Keratinocyte (primary cell): ENCODE results near the gene NOP14. TPM values are rescaled to one million over a fixed set of nuclear protein-coding genes. Genes with fewer than 3 reads are reported as not detected.

Experiments
- DNase-seq: peaks from one replicate; pipeline ENCODE4 v3.0.0-alpha.2; 2011; ENCODE audit warnings: low read depth, missing footprints, low spot score
- FAIRE-seq: peaks from 2 replicates; lab custom pipeline; 2011; peaks lifted over from hg19 to GRCh38; lab: Jason Lieb, UNC
- H2AFZ ChIP-seq: 2 replicates; pipeline ENCODE4 v1.6.0; 2012; ENCODE audit warnings: low read length, control low read depth, inconsistent platforms; ENCODE audit not compliant: control insufficient read depth
- H3K27ac ChIP-seq: 2 replicates; pipeline ENCODE4 v1.5.1; 2011; ENCODE audit warnings: low read length; ENCODE audit not compliant: control insufficient read depth, insufficient read depth
- H3K27me3 ChIP-seq: 3 replicates; pipeline ENCODE4 v1.6.0; 2011; ENCODE audit warnings: low read length; ENCODE audit not compliant: control insufficient read depth, insufficient read depth; ENCODE audit errors: extremely low read depth
- H3K36me3 ChIP-seq, 2 experiments: 2 replicates in 1 of 2; 3 replicates in 1 of 2; pipeline ENCODE4 v1.5.1; 2011; ENCODE audit warnings: low read length in 2 of 2, mild to moderate bottlenecking in 1 of 2; ENCODE audit not compliant: control insufficient read depth in 2 of 2, insufficient read depth in 2 of 2; ENCODE audit errors: extremely low read depth in 1 of 2
- H3K4me1 ChIP-seq: 3 replicates; pipeline ENCODE4 v1.5.1; 2011; ENCODE audit warnings: low read length; ENCODE audit not compliant: control insufficient read depth, insufficient read depth; ENCODE audit errors: extremely low read depth
- H3K4me2 ChIP-seq: 3 replicates; pipeline ENCODE4 v1.6.0; 2011; ENCODE audit warnings: low read depth, low read length; ENCODE audit not compliant: control insufficient read depth, insufficient read depth; ENCODE audit errors: extremely low read depth
- H3K4me3 ChIP-seq, 3 experiments: fragments of 200-600 bp in 1 of 3; sonication (generic) in 1 of 3; 2 replicates in 2 of 3; 3 replicates in 1 of 3; pipeline ENCODE4 v1.5.1; 2011 to 2016; ENCODE audit warnings: low read length in 3 of 3, mild to moderate bottlenecking in 3 of 3, control low read depth in 2 of 3, inconsistent platforms in 1 of 3, low read depth in 1 of 3, mixed read lengths in 1 of 3, mixed run types in 1 of 3, moderate library complexity in 1 of 3; ENCODE audit not compliant: control insufficient read depth in 2 of 3, insufficient read depth in 2 of 3; ENCODE audit errors: extremely low read depth in 1 of 3
- H3K79me2 ChIP-seq: 2 replicates; pipeline ENCODE4 v1.6.0; 2012; ENCODE audit warnings: low read length; ENCODE audit not compliant: control insufficient read depth, insufficient read depth
- H3K9ac ChIP-seq: 3 replicates; pipeline ENCODE4 v1.6.0; 2011; ENCODE audit warnings: low read length; ENCODE audit not compliant: control insufficient read depth, insufficient read depth; ENCODE audit errors: extremely low read depth
- H3K9me1 ChIP-seq: 3 replicates; pipeline ENCODE4 v1.6.0; 2011; ENCODE audit warnings: low read length; ENCODE audit not compliant: control insufficient read depth, insufficient read depth; ENCODE audit errors: extremely low read depth
- H3K9me3 ChIP-seq: 2 replicates; pipeline ENCODE4 v1.5.1; 2012; ENCODE audit warnings: low read depth, low read length; ENCODE audit not compliant: control insufficient read depth
- H4K20me1 ChIP-seq: 3 replicates; pipeline ENCODE4 v1.6.0; 2011; ENCODE audit warnings: low read length; ENCODE audit not compliant: control insufficient read depth, insufficient read depth; ENCODE audit errors: extremely low read depth
- CTCF ChIP-seq, 3 experiments: IDR thresholded peaks in 1 of 3; conservative IDR thresholded peaks in 1 of 3; optimal IDR thresholded peaks in 1 of 3; 2 replicates in 2 of 3; 3 replicates in 1 of 3; pipeline versions ENCODE3 to v1.5.1; 2011; ENCODE audit warnings: low read length in 3 of 3, mild to moderate bottlenecking in 3 of 3, moderate library complexity in 2 of 3, control low read depth in 1 of 3, inconsistent platforms in 1 of 3; ENCODE audit not compliant: insufficient read depth in 2 of 3; ENCODE audit errors: extremely low read depth in 1 of 3
- EZH2 ChIP-seq: IDR thresholded peaks from one replicate; pipeline ENCODE4 v1.6.1; 2012; ENCODE audit warnings: inconsistent platforms, mild to moderate bottlenecking, low read length, moderate library complexity
- dilution Hi-C: fragments of 300-500 bp; cut with MboI; formaldehyde crosslinking; loops from one replicate; pipeline ENCODE4 v1.7.0; 2020; ENCODE audit warnings: low sequenced_read_pairs; ENCODE audit not compliant: extremely low pct_ligation_motif_present
- polyA plus RNA-seq, 5 experiments: library from polyadenylated mRNA; depleted of rRNA in 3 of 5; stranded (reverse) in 3 of 5; stranded (forward) in 1 of 5; unstranded in 1 of 5; fragments of >200 nt; gene quantifications; 1 replicate in 1 of 5; 2 replicates in 3 of 5; 3 replicates in 1 of 5; pipeline versions ENCODE4 v1.2.1 to v1.2.3, GENCODE V29; 2011 to 2012; ENCODE audit warnings: missing spikeins in 2 of 5, low read depth in 1 of 5, low replicate concordance in 1 of 5

NOP14 gene
- polyA plus RNA-seq, 1 donor (not counting 4 experiments of a cell fraction or from before 2014, with no cell fraction given): 21.8 TPM

GRCh38 chr4:2932951-2933565, 30.1 kb downstream of the NOP14 start:
- DNase-seq: no peak
- dilution Hi-C loops: no loop called here
- Histone ChIP-seq H3K4me1 (peaks cover 30% of the 10 kb centered on the region), H3K36me3 (peaks cover 22 to 40% of the 10 kb centered on the region in 2 experiments), H3K27ac (peak overlapping the region; percentile 47), H3K9me3 (no peaks in the 10 kb centered on the region), H3K9ac (peak overlapping the region; percentile 74), H3K4me2 (peak overlapping the region; percentile 85), H2AFZ (no peak overlapping the region), H3K79me2 (peaks cover 40% of the 10 kb centered on the region), H4K20me1 (peaks cover 14% of the 10 kb centered on the region), H3K9me1 (no peaks in the 10 kb centered on the region), H3K4me3 (peak overlapping the region; percentile 65 to 76 (median 65)), H3K27me3 (no peaks in the 10 kb centered on the region)
- no peak for FAIRE-seq
- TF ChIP-seq CTCF (optimal IDR thresholded peaks at IDR 0.05 in 1 of 3, IDR thresholded peaks at IDR 0.05 in 1 of 3, conservative IDR thresholded peaks at IDR 0.05 in 1 of 3; ENCODE audit: extremely low read depth in 1 of 3, insufficient read depth in 2 of 3, low read length in 3 of 3): no peak

- peaks cover 11% of the 10 kb centered on the region for H4K20me1 ChIP-seq
- H3K9me1 ChIP-seq: no peaks in the 10 kb centered on the region
- no peak for TF ChIP-seq EZH2
- TF ChIP-seq CTCF (optimal IDR thresholded peaks at IDR 0.05 in 1 of 3, IDR thresholded peaks at IDR 0.05 in 1 of 3, conservative IDR thresholded peaks at IDR 0.05 in 1 of 3; ENCODE audit: extremely low read depth in 1 of 3, insufficient read depth in 2 of 3, low read length in 3 of 3): no peak
- peaks cover 38% of the 10 kb centered on the region for H3K79me2 ChIP-seq
- H3K4me3 ChIP-seq: peak overlapping the region in 2 of 3 experiments; percentile 65
- dilution Hi-C loops: no loop called here
- peaks cover 24% of the 10 kb centered on the region for H3K4me1 ChIP-seq
- no peaks in the 10 kb centered on the region for H3K9me3 ChIP-seq
- H3K27me3 ChIP-seq: no peaks in the 10 kb centered on the region
- H2AFZ ChIP-seq: no peak overlapping the region
- DNase-seq (no peak), FAIRE-seq (no peak)
- peak overlapping the region; percentile 47 for H3K27ac ChIP-seq
- H3K9ac ChIP-seq: peak overlapping the region; percentile 74
- peaks cover 20 to 40% of the 10 kb centered on the region in 2 experiments for H3K36me3 ChIP-seq
- peak overlapping the region; percentile 85 for H3K4me2 ChIP-seq
Measured at GRCh38 chr4:2932321-2932950, 30.8 kb downstream of the NOP14 start.
